Osteocyte (in vitro differentiated cells): ENCODE results near the gene ARHGAP31. TPM values are rescaled to one million over a fixed set of nuclear protein-coding genes. Genes with fewer than 3 reads are reported as not detected.

Source experiments
- DNase-seq: peaks from one replicate; pipeline ENCODE4 v3.0.0; 2021; ENCODE audit warnings: mixed read lengths; ENCODE audit not compliant: unreplicated experiment; ENCODE audit errors: extremely low spot score
- H3K27ac Mint-ChIP-seq: one replicate; pipeline ENCODE4 v1.8.0; 2021; ENCODE audit warnings: mild to moderate bottlenecking, mixed read lengths; ENCODE audit not compliant: unreplicated experiment
- H3K27me3 Mint-ChIP-seq: one replicate; pipeline ENCODE4 v1.8.0; 2021; ENCODE audit warnings: mixed read lengths; ENCODE audit not compliant: unreplicated experiment
- H3K36me3 Mint-ChIP-seq: one replicate; pipeline ENCODE4 v1.8.0; 2021; ENCODE audit warnings: mixed read lengths; ENCODE audit not compliant: unreplicated experiment
- H3K4me1 Mint-ChIP-seq: one replicate; pipeline ENCODE4 v1.8.0; 2021; ENCODE audit warnings: mixed read lengths; ENCODE audit not compliant: unreplicated experiment
- H3K4me3 Mint-ChIP-seq: one replicate; pipeline ENCODE4 v1.8.0; 2021; ENCODE audit warnings: mild to moderate bottlenecking, moderate library complexity, mixed read lengths; ENCODE audit not compliant: unreplicated experiment
- H3K9me3 Mint-ChIP-seq: one replicate; pipeline ENCODE4 v1.8.0; 2021; ENCODE audit warnings: mixed read lengths; ENCODE audit not compliant: unreplicated experiment
- CTCF ChIP-seq: fragments of 200-600 bp; sonication (generic); IDR thresholded peaks from 2 replicates; pipeline ENCODE4 v1.5.0; 2021; ENCODE audit warnings: antibody characterized with exemption, mild to moderate bottlenecking, moderate library complexity
- total RNA-seq: library from RNA; stranded (reverse); gene quantifications from 2 replicates; pipeline ENCODE4 v1.2.1, GENCODE V29; 2021

The ARHGAP31 gene
- total RNA-seq, 1 donor from 2014 or later = 49.7 TPM

GRCh38 chr3:119469418-119470189 is 175.4 kb downstream of the ARHGAP31 start:
- Mint-ChIP-seq H3K4me1 (peaks cover 19% of the 10 kb centered on the region), H3K9me3 (no peaks in the 10 kb centered on the region), H3K36me3 (no peaks in the 10 kb centered on the region), H3K4me3 (peak overlapping the region; percentile 95), H3K27ac (peak overlapping the region; percentile 86), H3K27me3 (no peaks in the 10 kb centered on the region)
- TF ChIP-seq CTCF = no peak
- DNase-seq = no peak

Other genes starting within 250 kb of the ARHGAP31 start
- not detected in 2 replicates for gene TEX55, start 148.2 kb upstream of the ARHGAP31 start, total RNA-seq
- 0.24 TPM in 1 of 2 replicates, not detected in the other for gene UPK1B, start 120.8 kb upstream of the ARHGAP31 start, total RNA-seq
- 21.7 and 21.8 TPM in 2 replicates for gene B4GALT4, start 53.5 kb upstream of the ARHGAP31 start, total RNA-seq
- 51.5 and 58.0 TPM in 2 replicates for gene TMEM39A, start 169.2 kb downstream of the ARHGAP31 start, total RNA-seq
- 20.0 and 22.1 TPM in 2 replicates for gene POGLUT1, start 174.6 kb downstream of the ARHGAP31 start, total RNA-seq
- gene TIMMDC1, start 204.2 kb downstream of the ARHGAP31 start, total RNA-seq = 98.8 and 103 TPM in 2 replicates